NCI-H146 treated with DMSO at 0.1 percent for 48 hours (cell line): ENCODE results near the gene SERGEF.

ENCODE experiments used
- DNase-seq: peaks from one replicate; lab custom pipeline; 2025; ENCODE audit not compliant: unreplicated experiment; lab: John Stamatoyannopoulos, UW

The SERGEF gene

GRCh38 chr11:17952487-17952886, 60.4 kb downstream of the SERGEF start:
- no peak for DNase-seq

GRCh38 chr11:17951685-17952388, 61.0 kb downstream of the SERGEF start:
- DNase-seq, result no peak

GRCh38 chr11:17950644-17951043, 62.2 kb downstream of the SERGEF start:
- no peak for DNase-seq

DNA sequence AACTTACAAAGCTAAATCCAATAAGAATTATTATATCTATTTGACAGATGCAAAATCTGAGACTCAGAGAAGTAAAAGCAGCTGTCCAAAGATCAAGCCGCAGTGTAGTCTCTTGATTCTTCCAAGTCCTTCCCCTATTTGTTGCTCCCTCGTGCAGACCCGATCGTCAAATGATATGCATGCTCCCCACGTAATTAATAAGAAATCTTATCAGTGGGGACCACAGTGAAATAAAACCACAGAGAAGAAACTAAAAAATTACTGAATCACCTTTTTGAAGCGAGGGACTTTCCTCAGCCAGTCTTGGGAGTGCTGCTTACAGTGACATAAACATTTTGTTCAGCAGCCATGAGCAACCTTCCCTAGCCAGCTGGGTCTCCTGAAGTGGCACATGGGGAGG, 64.6 kb downstream of the SERGEF start:
- no peak for DNase-seq

GRCh38 chr11:17939542-17939941, 73.3 kb downstream of the SERGEF start:
- DNase-seq, result no peak

DNA sequence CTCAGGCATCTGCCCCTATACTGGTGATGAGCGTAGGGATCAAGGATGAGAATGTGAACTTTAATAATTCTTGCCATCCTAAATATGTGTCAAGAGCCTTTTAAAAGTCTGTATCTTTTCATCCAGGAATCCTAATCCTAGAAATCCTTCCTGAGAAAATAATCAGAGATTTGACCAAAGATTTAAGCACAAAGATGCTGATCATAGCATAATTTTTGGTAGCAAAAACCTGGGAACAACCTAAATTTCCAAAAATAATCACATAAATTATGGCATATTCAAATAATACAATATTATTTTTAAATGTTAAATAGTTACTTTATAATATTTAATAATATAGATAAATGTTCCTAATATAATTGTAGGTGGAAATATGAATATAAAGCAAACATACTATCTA, 76.1 kb downstream of the SERGEF start:
- DNase-seq, result no peak

DNA sequence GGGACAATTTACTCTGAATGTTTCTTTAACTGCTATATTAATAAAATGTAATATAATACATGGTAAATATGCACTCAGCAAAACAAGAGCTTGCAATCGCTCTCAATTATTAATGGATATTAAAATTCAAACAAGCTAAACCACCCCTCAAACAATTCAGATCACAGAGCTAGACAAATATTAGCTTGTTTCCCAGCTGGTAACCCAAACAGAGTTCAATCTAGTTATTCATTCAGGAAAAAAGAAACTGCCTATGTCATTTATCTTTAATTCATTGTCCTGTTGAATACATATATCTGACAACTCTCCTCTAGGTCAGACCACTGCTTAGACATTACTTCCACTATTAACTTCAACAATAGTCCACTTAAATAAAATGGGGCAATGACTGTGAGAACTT, 78.7 kb downstream of the SERGEF start:
- DNase-seq, result peak; percentile 72

GRCh38 chr11:17933708-17934107, 79.1 kb downstream of the SERGEF start:
- peak; percentile 52 for DNase-seq

DNA sequence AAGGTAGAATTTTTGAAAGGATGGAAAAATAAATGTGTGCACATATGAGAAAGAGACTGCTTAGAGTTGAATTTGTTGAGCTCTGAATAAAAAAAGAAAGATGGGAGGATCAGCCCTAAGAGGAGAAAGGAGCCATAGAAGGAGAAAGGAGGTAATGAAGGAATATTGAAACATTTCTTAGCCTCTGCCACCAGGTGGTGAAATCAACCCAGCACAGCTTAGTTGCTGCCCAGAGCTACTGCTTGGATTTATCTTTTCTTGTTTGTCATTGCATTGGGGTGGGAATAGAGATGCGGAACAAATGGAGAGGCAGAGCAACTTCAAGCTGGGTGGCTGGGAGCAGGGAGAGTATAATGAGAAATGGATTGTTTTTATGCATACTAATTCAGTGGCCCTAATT, 80.4 kb downstream of the SERGEF start:
- DNase-seq, result no peak

- no peak for DNase-seq
Measured at GRCh38 chr11:17931595-17931994, 81.3 kb downstream of the SERGEF start.

DNA sequence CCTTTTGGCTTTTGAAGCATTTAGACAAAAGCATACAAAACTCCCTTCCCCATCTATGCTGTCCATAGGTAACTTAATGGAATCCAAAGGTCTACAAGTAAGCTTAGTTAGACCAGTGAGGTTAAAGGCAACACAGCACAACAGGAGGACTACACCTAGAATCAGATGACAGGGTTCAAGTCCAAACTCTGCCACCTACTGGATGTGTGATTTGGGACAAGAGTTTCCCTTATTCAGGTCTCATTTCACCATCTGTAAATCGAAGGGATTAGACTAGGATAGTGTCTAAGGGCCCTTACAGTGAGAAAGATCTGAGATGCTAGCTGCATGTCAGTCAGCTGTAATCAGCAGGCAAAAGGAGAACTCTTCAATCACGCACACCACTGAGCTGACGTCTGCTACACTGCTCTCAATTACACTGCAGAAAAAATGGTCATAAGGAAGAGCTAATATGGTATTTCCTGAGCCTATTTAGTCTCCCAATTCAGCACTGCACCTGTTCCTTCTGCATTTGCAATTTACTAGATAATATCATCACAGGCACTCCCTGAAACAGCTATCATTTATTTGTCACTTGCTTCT, 82.2 kb downstream of the SERGEF start:
- DNase-seq, result peak; percentile 28

GRCh38 chr11:17929171-17929570, 83.7 kb downstream of the SERGEF start:
- no peak for DNase-seq

GRCh38 chr11:17927681-17928343, 85.0 kb downstream of the SERGEF start:
- no peak for DNase-seq

DNA sequence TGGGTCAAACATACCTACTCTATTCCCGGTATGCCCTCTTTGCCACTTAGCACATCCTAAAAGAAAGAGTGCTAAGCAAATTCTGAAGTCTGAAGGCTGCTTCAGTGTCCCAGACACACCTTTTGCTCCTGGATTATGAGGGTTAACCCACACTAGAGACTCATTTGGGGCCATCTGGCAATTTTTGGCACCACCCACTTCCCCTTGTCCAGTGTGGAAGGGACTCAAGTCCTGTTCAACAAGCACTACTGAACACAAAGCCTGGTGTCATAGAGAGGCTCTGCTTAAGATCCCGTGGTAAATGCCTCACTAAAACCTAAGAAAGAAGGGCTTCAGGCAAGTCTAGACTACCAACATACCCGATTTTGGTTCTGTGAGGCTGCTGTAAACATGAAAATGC, 85.8 kb downstream of the SERGEF start:
- DNase-seq, result no peak

GRCh38 chr11:17924713-17925112, 88.1 kb downstream of the SERGEF start:
- no peak for DNase-seq

DNA sequence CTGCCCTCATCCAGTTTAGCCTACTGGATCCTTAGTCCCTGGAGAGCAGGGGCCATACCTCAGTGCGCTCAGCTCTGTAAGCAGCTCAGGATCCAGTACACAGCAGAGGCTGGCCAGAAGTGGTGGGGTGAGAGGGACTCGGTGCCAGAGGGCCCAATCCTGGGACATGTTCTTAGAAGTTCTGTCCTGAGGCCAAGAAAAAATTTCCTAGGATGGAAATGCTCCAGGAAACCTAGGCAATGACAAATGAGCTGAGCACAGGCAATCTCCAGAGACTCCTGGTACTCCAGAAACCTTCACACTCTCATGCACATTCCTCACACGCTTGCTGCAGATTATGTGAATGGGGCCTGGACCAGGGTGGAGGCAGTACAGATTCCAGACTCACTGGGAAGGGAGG, 89.6 kb downstream of the SERGEF start:
- DNase-seq, result no peak

DNA sequence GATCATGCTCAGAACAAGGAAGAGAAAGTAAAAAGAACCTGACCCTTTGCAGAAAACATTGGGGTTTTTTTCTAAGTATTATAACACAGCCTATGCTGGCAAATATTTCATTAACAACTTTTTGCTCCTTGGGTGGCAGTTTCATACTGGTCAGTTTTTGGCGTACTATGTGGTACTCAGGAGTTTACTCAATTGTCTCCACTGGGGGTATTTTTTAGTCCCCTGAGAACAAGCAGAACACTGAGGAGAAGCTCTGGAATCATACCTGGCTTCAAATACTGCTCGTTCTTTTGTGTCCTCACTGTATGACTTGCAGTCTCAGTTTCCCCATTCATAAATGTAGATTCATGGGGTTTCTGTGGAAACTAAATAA, 90.4 kb downstream of the SERGEF start:
- DNase-seq, result no peak

- no peak for DNase-seq
Measured at GRCh38 chr11:17921659-17922415, 91.0 kb downstream of the SERGEF start.

DNA sequence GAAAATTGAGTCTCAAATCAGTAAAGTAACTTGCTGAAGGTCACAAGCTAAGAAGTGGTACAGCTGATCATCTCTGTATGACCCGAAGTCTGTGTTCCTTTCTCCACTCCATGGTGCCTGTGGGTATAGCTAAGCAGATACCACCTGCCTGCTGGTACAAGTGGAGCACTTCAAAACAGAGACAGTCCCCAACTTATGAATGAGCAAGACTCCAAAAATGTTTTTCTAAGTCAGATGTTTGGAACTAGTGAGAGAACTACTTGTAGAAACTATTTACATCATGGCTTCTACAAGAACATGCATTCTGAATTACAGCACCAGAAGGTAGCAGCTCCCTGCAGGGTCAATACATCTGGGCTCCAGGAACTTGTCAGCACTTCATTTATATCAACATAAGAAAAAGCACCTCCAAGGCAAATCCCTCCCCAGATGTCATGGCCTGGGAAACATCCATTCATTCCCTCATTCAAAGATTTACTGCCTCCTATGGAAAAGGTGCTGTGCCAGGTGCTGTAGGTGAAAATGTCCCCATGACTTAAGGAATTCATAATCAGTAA, 94.7 kb downstream of the SERGEF start:
- DNase-seq, result no peak

GRCh38 chr11:17917556-17917955, 95.3 kb downstream of the SERGEF start:
- DNase-seq, result no peak

DNA sequence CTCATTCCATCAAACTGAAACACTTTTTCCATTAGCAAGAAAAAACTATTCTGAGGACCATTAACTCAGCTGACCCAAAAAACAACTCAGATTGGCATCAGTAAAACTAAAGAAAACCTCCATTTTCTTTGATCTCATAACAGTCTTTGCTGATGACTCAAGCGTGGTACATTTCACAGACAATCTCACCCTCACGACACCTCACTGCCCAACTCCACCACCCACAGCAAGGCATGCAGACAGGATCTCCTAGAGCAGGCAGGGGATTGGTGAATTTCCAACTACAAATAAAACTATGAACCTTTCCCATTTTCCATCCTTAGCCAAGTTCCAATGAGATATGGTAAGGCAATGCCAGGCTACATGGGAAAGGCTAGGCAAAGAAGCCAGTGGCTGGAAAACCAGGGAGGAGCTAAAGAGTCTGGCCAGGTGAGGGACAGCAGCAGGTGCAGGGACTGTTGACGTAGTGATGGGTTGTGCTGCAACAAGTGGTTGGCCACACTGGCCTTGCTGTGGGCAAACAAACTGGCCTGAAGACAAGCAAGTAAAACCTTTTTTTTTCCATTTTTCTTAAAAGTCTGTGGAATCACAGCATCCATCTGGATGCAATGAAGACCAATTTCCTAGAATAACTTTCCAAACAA, 97.2 kb downstream of the SERGEF start:
- peak; percentile 29 for DNase-seq
